C4-2B (cell line): Measurements from ENCODE around the gene HOXC9.

Experiments
- ZFX ChIP-seq: fragments of 450-650 bp; IDR thresholded peaks from 2 replicates; pipeline ENCODE4 v1.6.1; 2017
- TF ChIP-seq, protein P1 (sequence below): fragments of 450-650 bp; conservative IDR thresholded peaks from 2 replicates; pipeline ENCODE4 v1.5.1; 2017; ENCODE audit warnings: mild to moderate bottlenecking

- TF ChIP-seq, protein P1, sequence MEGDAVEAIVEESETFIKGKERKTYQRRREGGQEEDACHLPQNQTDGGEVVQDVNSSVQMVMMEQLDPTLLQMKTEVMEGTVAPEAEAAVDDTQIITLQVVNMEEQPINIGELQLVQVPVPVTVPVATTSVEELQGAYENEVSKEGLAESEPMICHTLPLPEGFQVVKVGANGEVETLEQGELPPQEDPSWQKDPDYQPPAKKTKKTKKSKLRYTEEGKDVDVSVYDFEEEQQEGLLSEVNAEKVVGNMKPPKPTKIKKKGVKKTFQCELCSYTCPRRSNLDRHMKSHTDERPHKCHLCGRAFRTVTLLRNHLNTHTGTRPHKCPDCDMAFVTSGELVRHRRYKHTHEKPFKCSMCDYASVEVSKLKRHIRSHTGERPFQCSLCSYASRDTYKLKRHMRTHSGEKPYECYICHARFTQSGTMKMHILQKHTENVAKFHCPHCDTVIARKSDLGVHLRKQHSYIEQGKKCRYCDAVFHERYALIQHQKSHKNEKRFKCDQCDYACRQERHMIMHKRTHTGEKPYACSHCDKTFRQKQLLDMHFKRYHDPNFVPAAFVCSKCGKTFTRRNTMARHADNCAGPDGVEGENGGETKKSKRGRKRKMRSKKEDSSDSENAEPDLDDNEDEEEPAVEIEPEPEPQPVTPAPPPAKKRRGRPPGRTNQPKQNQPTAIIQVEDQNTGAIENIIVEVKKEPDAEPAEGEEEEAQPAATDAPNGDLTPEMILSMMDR = no peak
- no peak for TF ChIP-seq ZFX
Measured at GRCh38 chr12:54045401-54045800, 45.4 kb downstream of the HOXC9 start.
